NCI-H146 treated with DMSO at 0.1 percent for 48 hours (cell line): ENCODE data around the gene MSLN.

ENCODE experiments used
- DNase-seq: peaks from one replicate; lab custom pipeline; 2025; ENCODE audit not compliant: unreplicated experiment; lab: John Stamatoyannopoulos, UW

Gene MSLN

GRCh38 chr16:788399-789126 lies 28.0 kb downstream of the MSLN start, which contains the start of gene CHTF18:
CHTF18 (plus strand) TSS chr16:788620; CDS start chr16:788685, 65 bp downstream.
- DNase-seq: peak; percentile 86

- no peak for DNase-seq
Measured at GRCh38 chr16:789191-789850, 28.8 kb downstream of the MSLN start.

- DNase-seq: no peak
Measured at GRCh38 chr16:790086-790485, 29.6 kb downstream of the MSLN start.

DNA sequence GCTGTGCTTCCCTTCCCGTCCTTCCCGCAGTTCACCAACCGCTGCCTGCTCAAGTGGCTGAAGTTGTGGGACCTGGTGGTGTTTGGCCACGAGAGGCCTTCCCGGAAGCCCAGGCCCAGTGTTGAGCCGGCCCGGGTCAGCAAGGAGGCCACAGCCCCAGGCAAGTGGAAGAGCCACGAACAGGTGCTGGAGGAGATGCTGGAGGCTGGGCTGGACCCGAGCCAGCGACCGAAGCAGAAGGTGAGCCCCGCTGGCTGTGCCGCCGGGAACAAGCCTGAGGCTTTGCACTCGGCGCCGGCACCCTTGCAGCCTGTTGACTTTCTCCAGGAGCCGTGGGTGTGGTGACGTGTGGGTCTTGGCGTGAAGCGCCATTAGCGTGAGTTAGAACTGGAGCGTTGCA lies 30.6 kb downstream of the MSLN start:
- DNase-seq: no peak

GRCh38 chr16:792221-792995 lies 31.9 kb downstream of the MSLN start:
- no peak for DNase-seq

GRCh38 chr16:793414-793813 lies 32.9 kb downstream of the MSLN start:
- no peak for DNase-seq

DNA sequence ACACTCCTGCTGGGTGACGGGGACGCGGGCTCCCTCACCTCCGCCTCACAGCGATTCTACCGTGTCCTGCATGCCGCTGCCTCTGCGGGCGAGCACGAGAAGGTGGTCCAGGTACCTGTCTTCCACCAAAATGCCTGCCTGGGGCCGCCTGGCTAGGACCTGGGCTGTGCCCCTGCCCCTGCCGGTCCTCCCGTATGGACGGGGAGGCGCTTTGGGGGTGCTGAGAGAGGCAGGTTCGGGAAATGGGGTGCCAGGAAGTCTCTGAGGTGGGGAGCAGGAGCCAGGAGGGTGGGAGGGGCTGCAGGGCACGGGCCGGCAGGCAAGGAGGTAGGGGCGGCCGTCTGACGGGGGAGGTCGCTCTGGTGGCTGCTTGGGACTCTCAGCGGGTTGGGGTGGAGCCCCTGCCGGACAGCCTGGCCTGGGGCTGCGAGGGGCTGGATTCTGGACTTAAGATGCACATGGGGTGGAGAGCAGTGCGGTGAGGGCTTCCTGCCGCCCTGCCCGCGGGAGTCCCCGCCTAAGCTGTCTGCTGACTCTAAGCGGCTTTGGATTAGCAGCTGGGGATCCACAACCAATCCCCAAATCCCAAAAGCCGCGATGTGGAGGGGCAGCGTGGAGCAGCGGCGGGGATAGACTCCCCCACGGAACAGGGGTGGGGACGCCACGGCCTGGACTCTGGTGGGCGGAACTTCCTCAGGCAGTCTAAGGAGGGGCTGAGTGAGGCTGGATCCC lies 33.7 kb downstream of the MSLN start:
- no peak for DNase-seq

GRCh38 chr16:794853-795466 lies 34.4 kb downstream of the MSLN start:
- no peak for DNase-seq

GRCh38 chr16:795580-796229 lies 35.2 kb downstream of the MSLN start:
- no peak for DNase-seq

GRCh38 chr16:796296-797119 lies 36.0 kb downstream of the MSLN start:
- no peak for DNase-seq

GRCh38 chr16:797120-797420 lies 36.5 kb downstream of the MSLN start:
- no peak for DNase-seq

- no peak for DNase-seq
Measured at GRCh38 chr16:797686-798085, 37.2 kb downstream of the MSLN start.

DNA sequence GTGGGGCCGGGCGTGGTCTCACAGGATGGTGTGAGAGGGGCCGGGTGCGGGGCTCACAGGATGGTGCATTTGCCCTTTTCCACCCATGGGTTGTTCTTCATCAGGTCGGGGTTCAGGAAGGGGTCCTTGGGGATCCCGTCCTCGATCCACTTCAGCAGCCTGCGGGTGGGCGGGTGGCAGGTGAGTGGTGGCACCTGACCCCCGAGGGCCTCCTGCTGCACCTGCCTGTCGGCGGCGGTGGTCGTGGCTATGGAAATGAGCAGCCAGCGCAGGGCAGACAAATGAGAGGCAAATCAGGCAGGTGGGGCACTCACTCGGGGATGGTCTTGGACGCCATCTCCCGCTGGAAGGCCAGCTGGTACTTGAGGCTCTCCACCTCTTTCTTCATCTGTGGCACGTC lies 38.1 kb downstream of the MSLN start:
- DNase-seq: no peak

- no peak for DNase-seq
Measured at GRCh38 chr16:799111-799947, 38.8 kb downstream of the MSLN start.

GRCh38 chr16:799948-800833 lies 39.7 kb downstream of the MSLN start, which contains the start of gene GNG13:
GNG13 (minus strand) TSS chr16:800734; CDS start chr16:799077, 1,657 bp downstream.
- DNase-seq: peak; percentile 35

DNA sequence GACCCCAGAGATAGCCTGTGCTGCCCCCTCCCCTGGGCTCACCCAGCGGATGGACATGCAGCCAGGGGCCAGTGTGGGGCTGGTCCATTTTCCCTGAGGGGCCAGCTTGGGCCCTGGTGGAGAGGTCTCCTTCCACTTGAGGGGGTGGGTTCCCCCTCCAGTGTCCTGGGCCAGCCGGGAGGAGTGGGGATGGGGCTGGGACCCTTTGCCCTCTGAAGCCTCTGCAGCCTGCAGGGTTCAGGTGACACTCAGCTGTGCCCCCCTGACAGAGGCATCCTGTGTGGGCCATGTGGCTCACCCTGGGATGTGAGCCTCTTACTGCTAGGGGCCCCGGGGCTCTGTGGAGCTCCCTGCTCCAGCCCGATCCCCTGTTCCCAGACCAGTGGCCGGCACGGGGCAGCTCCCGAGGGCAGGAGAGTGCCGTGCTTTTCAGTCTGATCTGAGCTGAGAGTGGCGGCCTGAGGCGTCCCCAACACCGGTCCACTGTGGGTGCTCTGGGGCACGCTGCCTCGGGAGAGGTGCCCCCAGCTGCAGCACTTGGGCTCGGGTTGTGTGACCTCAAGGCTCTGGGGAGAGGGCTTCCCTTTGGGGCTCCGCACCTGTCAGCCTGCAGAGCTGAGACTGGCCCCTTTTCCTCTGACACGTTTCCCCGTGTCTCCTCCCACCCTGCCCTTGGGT lies 40.4 kb downstream of the MSLN start:
- DNase-seq: no peak
